GM23338 (cell line): ENCODE results near the gene TNRC18. TPM values are rescaled to one million over a fixed set of nuclear protein-coding genes. Genes with fewer than 3 reads are reported as not detected.

ENCODE experiments used
- ATAC-seq: fragments of 200-7000 bp; cut with Tn5 transposase; 3 replicates; pipeline ENCODE4 v1.9.1; 2020
- DNase-seq: peaks from one replicate; pipeline ENCODE4 v3.0.0-alpha.2; 2015; ENCODE audit warnings: low spot score
- H2AFZ ChIP-seq: fragments of 200-600 bp; sonication (generic); 2 replicates; pipeline ENCODE4 v1.8.0; 2016; ENCODE audit warnings: antibody characterized with exemption, mild to moderate bottlenecking, moderate library complexity
- H3F3A ChIP-seq: fragments of 200-600 bp; sonication (generic); replicated peaks from 2 replicates; pipeline ENCODE4 v1.8.0; 2017; ENCODE audit warnings: antibody characterized with exemption, mixed run types, low read depth
- H3K27ac ChIP-seq: fragments of 200-600 bp; sonication (generic); 2 replicates; pipeline ENCODE4 v1.6.1; 2016; ENCODE audit warnings: low read depth
- H3K27me3 ChIP-seq: fragments of 200-600 bp; sonication (generic); 2 replicates; pipeline ENCODE4 v1.8.0; 2016; ENCODE audit warnings: mild to moderate bottlenecking, mixed run types, moderate library complexity; ENCODE audit not compliant: insufficient read depth
- H3K36me3 ChIP-seq: fragments of 200-600 bp; sonication (generic); 2 replicates; pipeline ENCODE4 v1.8.0; 2016; ENCODE audit warnings: mild to moderate bottlenecking; ENCODE audit not compliant: insufficient read depth
- H3K4me1 ChIP-seq: fragments of 200-600 bp; sonication (generic); 2 replicates; pipeline ENCODE4 v1.8.0; 2016; ENCODE audit warnings: mild to moderate bottlenecking, moderate library complexity; ENCODE audit not compliant: insufficient read depth
- H3K4me2 ChIP-seq: fragments of 200-600 bp; sonication (generic); 2 replicates; pipeline ENCODE4 v1.7.1; 2017; ENCODE audit warnings: mixed run types
- H3K4me3 ChIP-seq: fragments of 200-600 bp; sonication (generic); 2 replicates; pipeline ENCODE4 v1.6.1; 2016; ENCODE audit warnings: mixed run types
- H3K79me2 ChIP-seq: fragments of 200-600 bp; sonication (generic); replicated peaks from 2 replicates; pipeline ENCODE4 v1.8.0; 2017; ENCODE audit warnings: mild to moderate bottlenecking; ENCODE audit not compliant: insufficient read depth
- H3K9me2 ChIP-seq: fragments of 200-600 bp; sonication (generic); 2 replicates; pipeline ENCODE4 v1.8.0; 2017; ENCODE audit not compliant: insufficient read depth
- H4K20me1 ChIP-seq: fragments of 200-600 bp; sonication (generic); replicated peaks from 2 replicates; pipeline ENCODE4 v1.8.0; 2017; ENCODE audit warnings: mild to moderate bottlenecking; ENCODE audit not compliant: insufficient read depth
- H3K27ac Mint-ChIP-seq: 2 replicates; pipeline ENCODE4 v1.8.0; 2020; ENCODE audit warnings: inconsistent platforms, mild to moderate bottlenecking, moderate library complexity, mixed read lengths
- H3K27me3 Mint-ChIP-seq: 3 replicates; pipeline ENCODE4 v1.8.0; 2022; ENCODE audit warnings: low read depth, mild to moderate bottlenecking, moderate library complexity, mixed read lengths, inconsistent platforms; ENCODE audit not compliant: insufficient read depth, poor library complexity
- H3K36me3 Mint-ChIP-seq: 3 replicates; pipeline ENCODE4 v1.8.0; 2021; ENCODE audit warnings: low read depth, mild to moderate bottlenecking, inconsistent platforms, moderate library complexity, mixed read lengths
- H3K4me1 Mint-ChIP-seq: 3 replicates; pipeline ENCODE4 v1.8.0; 2020; ENCODE audit warnings: mild to moderate bottlenecking, inconsistent platforms, mixed read lengths
- H3K4me3 Mint-ChIP-seq: 3 replicates; pipeline ENCODE4 v1.8.0; 2021; ENCODE audit warnings: moderate library complexity, mild to moderate bottlenecking, inconsistent platforms, mixed read lengths
- H3K9me3 Mint-ChIP-seq: 3 replicates; pipeline ENCODE4 v1.8.0; 2020; ENCODE audit warnings: moderate library complexity, mild to moderate bottlenecking, inconsistent platforms, mixed read lengths
- CREB1 ChIP-seq: fragments of 250-450 bp; sonication (Bioruptor Pico); IDR thresholded peaks from 2 replicates; pipeline ENCODE4 v1.5.0; 2020; ENCODE audit warnings: low read depth, mild to moderate bottlenecking, moderate library complexity
- EZH2 ChIP-seq: fragments of 200-600 bp; sonication (generic); IDR thresholded peaks from one replicate; pipeline ENCODE4 v1.8.0; 2017; ENCODE audit warnings: antibody characterized with exemption, mild to moderate bottlenecking, low read depth; ENCODE audit not compliant: unreplicated experiment
- EZH2phosphoT487 ChIP-seq: fragments of 200-600 bp; sonication (generic); IDR thresholded peaks from one replicate; pipeline ENCODE4 v1.8.1; 2018; ENCODE audit warnings: antibody characterized with exemption; ENCODE audit not compliant: unreplicated experiment
- JUNB ChIP-seq: IDR thresholded peaks from one replicate; pipeline ENCODE4 v1.6.1; 2016; ENCODE audit warnings: antibody characterized with exemption; ENCODE audit not compliant: unreplicated experiment
- POLR2AphosphoS5 ChIP-seq: IDR thresholded peaks from 2 replicates; pipeline ENCODE4 v1.6.1; 2016; ENCODE audit warnings: antibody characterized with exemption, low read depth
- REST ChIP-seq: IDR thresholded peaks from one replicate; pipeline ENCODE4 v1.6.1; 2018; ENCODE audit warnings: antibody characterized with exemption; ENCODE audit not compliant: unreplicated experiment
- ZNF114 ChIP-seq: fragments of 250-450 bp; sonication (Bioruptor Pico); IDR thresholded peaks from 2 replicates; pipeline ENCODE4 v1.5.0; 2020; ENCODE audit warnings: mild to moderate bottlenecking, moderate library complexity
- ZNF331 ChIP-seq: fragments of 250-450 bp; sonication (Bioruptor Pico); IDR thresholded peaks from 2 replicates; pipeline ENCODE4 v1.5.0; 2020; ENCODE audit warnings: low read depth, mild to moderate bottlenecking, moderate library complexity
- ZNF462 ChIP-seq: fragments of 250-450 bp; sonication (Bioruptor Pico); IDR thresholded peaks from 2 replicates; pipeline ENCODE4 v1.5.0; 2020; ENCODE audit warnings: mild to moderate bottlenecking, moderate library complexity
- polyA plus RNA-seq: library from polyadenylated mRNA; unstranded; fragments of >200 nt; fragmentation: Nextera tagmentation; extraction: Ambion mirVana; gene quantifications from 2 replicates; pipeline ENCODE4 v1.2.1, GENCODE V29; 2016
- total RNA-seq: library from RNA; depleted of rRNA; stranded (reverse); fragments of >200 nt; shearing (Covaris generic); gene quantifications from 2 replicates; pipeline ENCODE4 v1.2.3, GENCODE V29; 2014
- TF ChIP-seq, protein P1 (sequence below): IDR thresholded peaks from 2 replicates; pipeline ENCODE4 v1.6.1; 2016; ENCODE audit warnings: antibody characterized with exemption
- TF ChIP-seq, protein P2 (sequence below), 2 experiments: fragments of 200-600 bp in 1 of 2; sonication (generic) in 1 of 2; conservative IDR thresholded peaks; 2 replicates each; pipeline versions ENCODE4 v1.5.1 to v1.6.1; 2016 to 2017; ENCODE audit warnings: antibody characterized with exemption in 2 of 2, low read depth in 2 of 2, mild to moderate bottlenecking in 2 of 2, moderate library complexity in 1 of 2

Gene TNRC18
- total and polyA plus RNA-seq, 2 experiments from 2014 or later, result 2.1 to 17.5 TPM

DNA sequence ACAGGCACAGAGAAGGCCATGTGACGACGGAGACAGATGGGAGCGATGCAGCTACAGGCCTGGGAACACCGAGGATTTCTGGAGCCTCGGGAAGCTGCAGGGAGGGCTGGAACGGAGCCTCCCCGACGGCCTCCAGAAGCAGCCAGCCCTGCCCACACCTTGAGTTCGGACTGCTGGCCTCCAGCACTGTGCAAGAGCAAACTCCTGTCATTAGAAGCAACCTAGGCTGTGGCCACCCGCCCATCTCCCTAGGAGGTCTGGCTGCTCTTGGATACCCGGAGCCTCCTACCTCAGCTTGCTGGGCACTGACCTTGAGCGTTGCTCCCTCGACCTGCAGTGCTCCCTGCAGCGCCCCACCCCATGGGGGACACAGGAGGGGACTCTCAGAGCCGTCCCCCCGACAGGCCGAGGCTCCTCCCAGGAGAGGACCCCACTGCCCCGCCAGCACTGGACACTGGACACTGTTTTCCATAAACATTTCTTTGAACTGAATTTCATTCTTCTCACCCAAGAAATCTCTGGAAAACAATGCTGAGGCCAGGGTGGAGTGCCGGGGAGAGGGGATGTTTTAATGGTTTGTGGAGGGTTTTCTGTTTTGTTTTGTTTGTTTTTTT, 22.5 kb upstream of the TNRC18 start:
- no peaks in the 10 kb centered on the region for H3K9me3 Mint-ChIP-seq
- 0 out of 2 replicates have a peak, but pooled peaks cover 3% of the 10 kb centered on the region for H4K20me1 ChIP-seq
- DNase-seq, result no peak
- H3K36me3 ChIP-seq, result no peaks in the 10 kb centered on the region
- no peak overlapping the region for H3K4me3 ChIP-seq
- peaks cover 14% of the 10 kb centered on the region for H3K27me3 Mint-ChIP-seq
- H3K4me1 ChIP-seq, result peaks cover 18% of the 10 kb centered on the region; the same call in 1 of the 2 replicates
- H3K36me3 Mint-ChIP-seq, result peaks cover 3% of the 10 kb centered on the region; the same call in 1 of the 3 replicates
- no peaks in the 10 kb centered on the region for H3K9me2 ChIP-seq
- H3K27ac ChIP-seq, result no peak overlapping the region
- H3F3A ChIP-seq, result 0 out of 2 replicates have a peak, but pooled peaks cover 4% of the 10 kb centered on the region
- H3K79me2 ChIP-seq, result no peaks in the 10 kb centered on the region
- H2AFZ ChIP-seq, result no peak overlapping the region
- no peak for TF ChIP-seq JUNB
- no peak for TF ChIP-seq ZNF114 (CRISPR knock-in tag)
- TF ChIP-seq POLR2AphosphoS5, result no peak
- no peak for TF ChIP-seq EZH2
- TF ChIP-seq ZNF462, result no peak
- TF ChIP-seq CREB1 (CRISPR knock-in tag), result no peak
- TF ChIP-seq, protein P1, sequence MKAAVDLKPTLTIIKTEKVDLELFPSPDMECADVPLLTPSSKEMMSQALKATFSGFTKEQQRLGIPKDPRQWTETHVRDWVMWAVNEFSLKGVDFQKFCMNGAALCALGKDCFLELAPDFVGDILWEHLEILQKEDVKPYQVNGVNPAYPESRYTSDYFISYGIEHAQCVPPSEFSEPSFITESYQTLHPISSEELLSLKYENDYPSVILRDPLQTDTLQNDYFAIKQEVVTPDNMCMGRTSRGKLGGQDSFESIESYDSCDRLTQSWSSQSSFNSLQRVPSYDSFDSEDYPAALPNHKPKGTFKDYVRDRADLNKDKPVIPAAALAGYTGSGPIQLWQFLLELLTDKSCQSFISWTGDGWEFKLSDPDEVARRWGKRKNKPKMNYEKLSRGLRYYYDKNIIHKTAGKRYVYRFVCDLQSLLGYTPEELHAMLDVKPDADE, result no peak
- TF ChIP-seq, protein P2, sequence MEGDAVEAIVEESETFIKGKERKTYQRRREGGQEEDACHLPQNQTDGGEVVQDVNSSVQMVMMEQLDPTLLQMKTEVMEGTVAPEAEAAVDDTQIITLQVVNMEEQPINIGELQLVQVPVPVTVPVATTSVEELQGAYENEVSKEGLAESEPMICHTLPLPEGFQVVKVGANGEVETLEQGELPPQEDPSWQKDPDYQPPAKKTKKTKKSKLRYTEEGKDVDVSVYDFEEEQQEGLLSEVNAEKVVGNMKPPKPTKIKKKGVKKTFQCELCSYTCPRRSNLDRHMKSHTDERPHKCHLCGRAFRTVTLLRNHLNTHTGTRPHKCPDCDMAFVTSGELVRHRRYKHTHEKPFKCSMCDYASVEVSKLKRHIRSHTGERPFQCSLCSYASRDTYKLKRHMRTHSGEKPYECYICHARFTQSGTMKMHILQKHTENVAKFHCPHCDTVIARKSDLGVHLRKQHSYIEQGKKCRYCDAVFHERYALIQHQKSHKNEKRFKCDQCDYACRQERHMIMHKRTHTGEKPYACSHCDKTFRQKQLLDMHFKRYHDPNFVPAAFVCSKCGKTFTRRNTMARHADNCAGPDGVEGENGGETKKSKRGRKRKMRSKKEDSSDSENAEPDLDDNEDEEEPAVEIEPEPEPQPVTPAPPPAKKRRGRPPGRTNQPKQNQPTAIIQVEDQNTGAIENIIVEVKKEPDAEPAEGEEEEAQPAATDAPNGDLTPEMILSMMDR (conservative IDR thresholded peaks at IDR 0.05; ENCODE audit: low read depth in 2 of 2), result no peak
- TF ChIP-seq REST, result no peak
- no peak for TF ChIP-seq EZH2phosphoT487
- no peak for TF ChIP-seq ZNF331
- H3K4me2 ChIP-seq, result no peak overlapping the region
- no peaks in the 10 kb centered on the region for H3K27me3 ChIP-seq
- no peak overlapping the region for H3K27ac Mint-ChIP-seq
- peaks cover 8% of the 10 kb centered on the region; the same call in 2 of the 3 replicates for H3K4me1 Mint-ChIP-seq
- no peak overlapping the region for H3K4me3 Mint-ChIP-seq
- ATAC-seq, result no peak
